SK-N-MC (cell line): ENCODE results near the gene SNX11.

Experiments used
- DNase-seq: peaks from one replicate; pipeline ENCODE4 v3.0.0-alpha.2; 2011; ENCODE audit warnings: low read depth, low spot score
- H3K27ac ChIP-seq: fragments of 200-600 bp; sonication (generic); 2 replicates; pipeline ENCODE4 v1.5.1; 2016; ENCODE audit warnings: mixed run types
- H3K36me3 ChIP-seq: fragments of 200-600 bp; sonication (generic); 2 replicates; pipeline ENCODE4 v1.6.1; 2017; ENCODE audit warnings: antibody characterized with exemption, low read length, mixed read lengths; ENCODE audit not compliant: insufficient read depth
- H3K4me3 ChIP-seq: fragments of 200-600 bp; sonication (generic); 2 replicates; pipeline ENCODE4 v1.5.1; 2016
- H3K9ac ChIP-seq: fragments of 200-600 bp; sonication (generic); 2 replicates; pipeline ENCODE4 v1.8.0; 2017; ENCODE audit warnings: mixed run types, mixed read lengths; ENCODE audit not compliant: insufficient read length
- H3K9me3 ChIP-seq: fragments of 200-600 bp; sonication (generic); 2 replicates; pipeline ENCODE4 v1.6.1; 2017; ENCODE audit warnings: low read depth, mild to moderate bottlenecking, antibody characterized with exemption, low read length, moderate library complexity, mixed read lengths
- EZH2 ChIP-seq: fragments of 200-600 bp; sonication (generic); IDR thresholded peaks from one replicate; pipeline ENCODE4 v1.6.1; 2017; ENCODE audit warnings: antibody characterized with exemption
- FOXP2 ChIP-seq: optimal IDR thresholded peaks from 2 replicates; pipeline ENCODE3; 2011; ENCODE audit warnings: mild to moderate bottlenecking, moderate library complexity; ENCODE audit not compliant: insufficient read depth; ENCODE audit errors: extremely low read length, control extremely low read depth
- POLR2AphosphoS5 ChIP-seq: IDR thresholded peaks from 2 replicates; pipeline ENCODE4 v1.6.1; 2012; ENCODE audit warnings: mild to moderate bottlenecking, low read depth, low read length, borderline replicate concordance

SNX11 gene

DNA sequence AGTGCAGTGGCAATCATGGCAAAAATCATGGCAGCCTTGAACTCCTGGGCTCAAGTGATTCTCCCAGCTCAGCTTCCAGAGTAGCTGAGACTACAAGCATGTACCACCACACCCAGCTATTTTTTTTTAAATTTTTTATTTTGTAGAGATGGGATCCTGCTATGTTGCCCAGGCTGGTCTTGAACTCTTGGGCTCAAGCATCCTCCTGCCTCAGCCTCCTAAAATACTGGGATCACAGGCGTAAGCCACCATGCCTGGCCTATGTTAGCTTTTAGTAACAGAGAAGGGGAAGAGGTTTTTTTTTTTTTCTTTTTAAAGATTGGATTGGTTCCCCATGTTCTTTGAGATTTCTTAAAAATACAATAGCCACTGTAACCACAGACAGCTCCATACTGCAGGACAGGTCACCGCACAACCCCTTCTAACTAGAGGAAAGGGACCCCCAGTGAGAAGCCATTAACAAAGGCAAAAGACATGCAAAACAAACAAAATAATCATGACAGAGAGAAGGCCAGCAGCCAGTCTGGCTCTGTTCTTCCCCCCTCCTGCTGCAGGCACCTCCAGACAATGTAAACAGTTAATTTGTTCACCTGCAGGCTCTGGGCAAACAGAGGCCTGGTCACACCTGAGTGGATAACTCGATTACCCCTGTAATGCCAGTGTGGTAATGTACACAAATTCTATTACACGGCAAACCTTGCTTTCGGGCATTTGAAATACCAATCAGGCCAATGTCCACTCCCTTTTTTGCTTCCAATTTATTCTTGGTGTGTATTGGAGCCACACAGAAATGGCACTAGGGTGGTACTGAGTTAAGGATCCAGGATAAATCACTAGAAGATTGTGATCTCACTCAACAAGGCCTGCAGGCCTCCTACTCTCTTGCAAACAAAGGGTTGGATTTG is 52.9 kb downstream of the SNX11 start:
- no peak for TF ChIP-seq EZH2
- TF ChIP-seq POLR2AphosphoS5, result no peak
- Histone ChIP-seq H3K4me3 (no peak overlapping the region), H3K9ac (no peak overlapping the region), H3K27ac (no peak overlapping the region), H3K36me3 (no peaks in the 10 kb centered on the region), H3K9me3 (no peaks in the 10 kb centered on the region)
- DNase-seq, result no peak

DNA sequence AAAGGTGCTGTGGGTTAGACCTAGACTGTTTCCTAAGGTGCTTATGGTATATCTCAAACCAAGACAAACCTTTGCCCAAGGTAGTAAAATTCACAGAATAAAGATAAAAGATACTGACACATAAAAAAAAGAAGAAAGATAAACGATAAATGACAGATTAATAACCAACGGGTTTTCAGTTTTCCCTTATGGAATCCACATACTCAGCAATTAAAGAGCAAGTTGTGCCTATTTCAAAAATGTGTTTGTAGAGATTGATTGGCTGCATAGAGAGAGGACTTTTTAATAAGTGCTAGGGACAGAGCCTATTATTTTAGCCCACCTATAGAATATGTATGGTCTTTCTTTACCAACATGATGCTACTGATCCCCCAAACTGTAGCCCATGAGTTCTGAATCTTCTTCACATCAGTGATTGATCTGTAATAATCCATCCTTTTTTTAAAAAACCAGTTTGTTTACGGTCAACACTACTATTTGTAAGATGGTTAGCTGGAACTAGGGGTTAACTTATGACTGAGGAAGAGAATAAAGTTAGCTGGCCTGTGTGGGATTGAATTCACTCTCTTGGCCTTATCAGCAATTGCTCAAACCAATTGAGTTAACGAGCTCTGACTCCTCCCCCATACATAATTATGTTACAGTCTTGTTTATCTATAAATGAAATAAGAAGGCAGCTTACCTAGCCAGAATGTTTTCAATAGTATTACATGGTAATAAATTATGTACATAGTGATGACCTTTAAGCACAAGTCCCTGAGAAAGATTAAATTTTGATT is 53.8 kb downstream of the SNX11 start:
- no peaks in the 10 kb centered on the region for H3K9me3 ChIP-seq
- no peak overlapping the region for H3K9ac ChIP-seq
- DNase-seq, result no peak
- TF ChIP-seq EZH2, result no peak
- no peak for TF ChIP-seq FOXP2
- no peak for TF ChIP-seq POLR2AphosphoS5
- H3K4me3 ChIP-seq, result no peak overlapping the region
- H3K27ac ChIP-seq, result no peak overlapping the region
- H3K36me3 ChIP-seq, result no peaks in the 10 kb centered on the region

DNA sequence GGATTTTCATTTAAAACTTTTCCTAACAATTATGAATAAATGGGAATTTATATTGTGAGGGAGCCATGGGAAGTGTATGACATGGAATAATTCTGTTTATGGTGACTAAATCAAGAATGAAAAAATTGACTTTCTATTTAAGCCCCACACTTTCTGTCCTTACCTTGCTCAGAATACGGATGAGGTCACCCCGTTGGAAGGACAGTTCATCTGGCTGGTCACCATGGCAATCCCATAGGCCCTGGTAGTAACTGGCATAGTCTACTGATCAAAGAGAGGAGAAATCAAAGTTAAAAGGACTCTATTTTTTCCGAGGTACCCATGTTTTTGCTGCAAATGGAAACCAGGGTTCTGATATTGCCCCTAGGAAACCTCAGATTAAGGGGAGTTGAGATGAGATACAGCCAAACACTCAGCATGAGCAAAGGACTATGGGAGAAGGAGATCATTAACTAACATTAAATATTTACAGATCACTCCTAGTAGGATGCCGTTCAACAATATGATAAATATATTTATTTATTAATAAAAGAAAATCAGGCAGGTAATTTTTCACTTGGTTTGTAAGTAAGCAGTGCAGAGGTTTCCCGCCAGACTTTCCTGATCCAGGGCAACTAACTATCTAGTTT is 54.9 kb downstream of the SNX11 start:
- Histone ChIP-seq H3K36me3 (no peaks in the 10 kb centered on the region), H3K27ac (peak overlapping the region; percentile 77; the same call in 1 of the 2 replicates), H3K9ac (no peak overlapping the region), H3K4me3 (peak overlapping the region; percentile 73; the same call in 1 of the 2 replicates), H3K9me3 (no peaks in the 10 kb centered on the region)
- DNase-seq, result no peak
- no peak for TF ChIP-seq EZH2
- no peak for TF ChIP-seq POLR2AphosphoS5
- TF ChIP-seq FOXP2, result no peak

DNA sequence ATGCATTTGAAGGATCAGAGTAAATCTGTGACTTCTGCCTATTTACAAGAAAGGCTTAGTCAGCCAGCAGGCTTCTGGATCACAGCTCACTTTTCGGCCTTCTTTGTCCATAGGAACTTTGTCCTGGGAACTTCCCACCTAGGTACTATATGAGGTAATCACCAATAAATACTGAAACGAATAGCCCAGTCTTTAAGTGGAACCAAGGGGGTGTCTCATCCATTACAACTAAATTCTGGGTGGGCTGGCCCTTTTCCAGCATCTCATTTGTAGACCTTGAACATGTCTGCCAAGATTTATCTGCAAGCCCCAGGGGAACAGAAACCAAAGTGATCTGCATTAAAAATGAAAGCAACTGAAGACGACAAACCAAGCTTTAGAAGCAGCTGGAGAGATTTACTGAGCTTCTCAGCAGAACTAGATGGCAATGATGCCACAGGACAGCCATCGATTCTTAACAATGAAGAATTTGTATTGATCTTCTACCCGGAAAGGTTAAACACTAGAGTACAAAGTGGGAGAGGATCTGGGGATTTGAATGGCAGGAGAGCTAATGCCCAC is 55.5 kb downstream of the SNX11 start:
- peak; percentile 79 for DNase-seq
- peak overlapping the region; percentile 77; the same call in 1 of the 2 replicates for H3K27ac ChIP-seq
- no peaks in the 10 kb centered on the region for H3K36me3 ChIP-seq
- TF ChIP-seq POLR2AphosphoS5, result no peak
- TF ChIP-seq FOXP2, result no peak
- TF ChIP-seq EZH2, result no peak
- no peaks in the 10 kb centered on the region for H3K9me3 ChIP-seq
- H3K9ac ChIP-seq, result peak overlapping the region; percentile 30
- peak overlapping the region; percentile 73 for H3K4me3 ChIP-seq

DNA sequence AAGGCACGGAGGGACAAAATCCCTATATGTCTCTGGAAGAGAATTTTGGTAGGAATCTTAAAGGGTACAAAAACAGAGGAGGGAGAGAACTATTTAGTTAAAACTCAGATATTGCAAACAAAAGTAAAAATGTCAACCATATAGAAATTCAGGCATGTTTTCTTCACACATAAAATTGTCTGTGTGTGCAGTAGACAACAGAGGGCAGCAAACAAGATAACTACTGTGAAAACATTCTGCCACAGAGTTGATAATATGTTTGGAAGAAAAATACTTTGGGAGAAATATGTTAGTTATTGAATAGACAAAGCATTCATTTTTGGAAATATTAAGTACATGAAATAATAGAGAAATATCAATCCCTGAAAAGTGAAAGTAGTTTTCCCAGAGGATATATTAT is 56.2 kb downstream of the SNX11 start:
- Histone ChIP-seq H3K36me3 (no peaks in the 10 kb centered on the region), H3K9ac (no peak overlapping the region), H3K27ac (no peak overlapping the region), H3K9me3 (no peaks in the 10 kb centered on the region), H3K4me3 (0 out of 2 replicates have a peak overlapping the region, but pooled peaks have one; percentile 73)
- no peak for DNase-seq
- no peak for TF ChIP-seq POLR2AphosphoS5
- TF ChIP-seq EZH2, result no peak
- TF ChIP-seq FOXP2, result no peak

DNA sequence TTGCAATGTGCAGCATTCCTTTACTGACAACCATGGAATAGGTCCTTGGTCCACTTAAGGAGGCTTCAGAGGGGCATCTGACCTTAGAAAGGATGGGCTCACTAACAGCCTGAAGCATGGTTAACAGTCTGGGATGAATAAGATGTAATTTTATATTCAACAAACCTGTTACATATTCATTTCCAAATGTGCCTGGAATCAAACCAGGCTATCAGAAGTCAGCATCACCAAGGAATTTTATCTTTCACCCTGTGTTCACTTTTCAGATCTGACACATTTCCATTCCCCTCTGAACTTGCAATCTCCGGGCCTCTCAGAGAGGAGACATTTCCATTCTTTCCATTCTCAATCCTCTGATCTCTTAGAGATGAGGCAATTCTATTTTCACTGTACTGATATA is 62.4 kb downstream of the SNX11 start:
- no peak for DNase-seq
- no peaks in the 10 kb centered on the region for H3K36me3 ChIP-seq
- no peak overlapping the region for H3K4me3 ChIP-seq
- no peak overlapping the region for H3K9ac ChIP-seq
- no peak overlapping the region for H3K27ac ChIP-seq
- TF ChIP-seq FOXP2 (no peak), POLR2AphosphoS5 (no peak), EZH2 (no peak)
- H3K9me3 ChIP-seq, result no peaks in the 10 kb centered on the region
